SK-N-SH (cell line): ENCODE data around the gene PTPRG.

ENCODE experiments used
- RAD21 ChIP-seq: IDR thresholded peaks from 2 replicates; pipeline ENCODE4 v1.6.1; 2012; ENCODE audit warnings: mild to moderate bottlenecking, low read length
- TF ChIP-seq, protein P1 (sequence below): fragments of 200-600 bp; sonication (generic); IDR thresholded peaks from 2 replicates; pipeline ENCODE4 v1.6.1; 2017; ENCODE audit warnings: antibody characterized with exemption, mild to moderate bottlenecking, moderate library complexity
- TF ChIP-seq, protein P2 (sequence below): IDR thresholded peaks from 2 replicates; pipeline ENCODE4 v1.4.0; 2012; ENCODE audit warnings: low read depth

DNA sequence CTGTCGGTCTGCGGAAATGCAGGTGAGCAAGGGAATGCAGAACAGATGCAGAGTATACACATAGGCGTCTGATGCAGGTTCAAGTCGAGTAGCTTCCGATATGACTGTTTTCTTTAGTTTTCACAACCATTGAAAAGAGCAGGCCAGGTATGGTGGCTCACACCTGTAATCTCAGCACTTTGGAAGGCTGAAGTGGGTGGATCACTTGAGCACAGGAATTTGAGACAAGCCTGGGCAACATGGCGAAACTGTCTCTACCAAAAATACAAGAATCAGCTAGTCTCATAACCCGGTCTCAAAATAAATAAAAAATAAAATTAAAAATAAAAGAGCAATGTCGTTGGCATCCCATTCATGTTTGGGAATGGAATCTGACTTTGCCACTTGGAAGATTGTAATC, 101.5 kb downstream of the PTPRG start:
- no peak for TF ChIP-seq RAD21
- TF ChIP-seq, protein P1, sequence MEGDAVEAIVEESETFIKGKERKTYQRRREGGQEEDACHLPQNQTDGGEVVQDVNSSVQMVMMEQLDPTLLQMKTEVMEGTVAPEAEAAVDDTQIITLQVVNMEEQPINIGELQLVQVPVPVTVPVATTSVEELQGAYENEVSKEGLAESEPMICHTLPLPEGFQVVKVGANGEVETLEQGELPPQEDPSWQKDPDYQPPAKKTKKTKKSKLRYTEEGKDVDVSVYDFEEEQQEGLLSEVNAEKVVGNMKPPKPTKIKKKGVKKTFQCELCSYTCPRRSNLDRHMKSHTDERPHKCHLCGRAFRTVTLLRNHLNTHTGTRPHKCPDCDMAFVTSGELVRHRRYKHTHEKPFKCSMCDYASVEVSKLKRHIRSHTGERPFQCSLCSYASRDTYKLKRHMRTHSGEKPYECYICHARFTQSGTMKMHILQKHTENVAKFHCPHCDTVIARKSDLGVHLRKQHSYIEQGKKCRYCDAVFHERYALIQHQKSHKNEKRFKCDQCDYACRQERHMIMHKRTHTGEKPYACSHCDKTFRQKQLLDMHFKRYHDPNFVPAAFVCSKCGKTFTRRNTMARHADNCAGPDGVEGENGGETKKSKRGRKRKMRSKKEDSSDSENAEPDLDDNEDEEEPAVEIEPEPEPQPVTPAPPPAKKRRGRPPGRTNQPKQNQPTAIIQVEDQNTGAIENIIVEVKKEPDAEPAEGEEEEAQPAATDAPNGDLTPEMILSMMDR: no peak
- TF ChIP-seq, protein P2, sequence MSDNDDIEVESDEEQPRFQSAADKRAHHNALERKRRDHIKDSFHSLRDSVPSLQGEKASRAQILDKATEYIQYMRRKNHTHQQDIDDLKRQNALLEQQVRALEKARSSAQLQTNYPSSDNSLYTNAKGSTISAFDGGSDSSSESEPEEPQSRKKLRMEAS: no peak
